H9 (cell line): ENCODE measurements around the gene DCUN1D4. TPM values are rescaled to one million over a fixed set of nuclear protein-coding genes. Genes with fewer than 3 reads are reported as not detected.

Source experiments
- DNase-seq: peaks from one replicate; pipeline ENCODE4 v3.0.0-alpha.2; 2017
- H2AFZ ChIP-seq: one replicate; pipeline ENCODE4 v1.6.1; 2013; ENCODE audit warnings: mild to moderate bottlenecking, low read length, control low read depth, moderate library complexity
- H2AK5ac ChIP-seq: 2 replicates; pipeline ENCODE4 v1.6.1; 2013; ENCODE audit warnings: low read length, control low read depth, mixed read lengths; ENCODE audit not compliant: insufficient read length
- H2BK120ac ChIP-seq: one replicate; pipeline ENCODE4 v1.6.1; 2013; ENCODE audit warnings: low read depth, mild to moderate bottlenecking, low read length, control low read depth, inconsistent platforms; ENCODE audit not compliant: poor library complexity, severe bottlenecking
- H2BK12ac ChIP-seq: 2 replicates; pipeline ENCODE4 v1.6.1; 2013; ENCODE audit warnings: low read length, control low read depth, mixed read lengths, low read depth; ENCODE audit not compliant: insufficient read length
- H2BK15ac ChIP-seq: 2 replicates; pipeline ENCODE4 v1.6.1; 2013; ENCODE audit warnings: low read depth, low read length, control low read depth
- H2BK20ac ChIP-seq: one replicate; pipeline ENCODE4 v1.6.1; 2013; ENCODE audit warnings: low read depth, mild to moderate bottlenecking, low read length, control low read depth, inconsistent platforms; ENCODE audit not compliant: poor library complexity, severe bottlenecking
- H2BK5ac ChIP-seq: 2 replicates; pipeline ENCODE4 v1.6.1; 2013; ENCODE audit warnings: low read length, control low read depth, mixed read lengths; ENCODE audit not compliant: insufficient read length
- H3K14ac ChIP-seq: 2 replicates; pipeline ENCODE4 v1.6.1; 2013; ENCODE audit warnings: low read length, control low read depth; ENCODE audit not compliant: insufficient read depth
- H3K18ac ChIP-seq: 2 replicates; pipeline ENCODE4 v1.6.1; 2013; ENCODE audit warnings: low read depth, mild to moderate bottlenecking, mixed read lengths, low read length, control low read depth; ENCODE audit not compliant: insufficient read length
- H3K23ac ChIP-seq: 2 replicates; pipeline ENCODE4 v1.6.1; 2013; ENCODE audit warnings: low read length, control low read depth, mixed read lengths, low read depth; ENCODE audit not compliant: insufficient read length
- H3K23me2 ChIP-seq: 2 replicates; pipeline ENCODE4 v1.6.1; 2013; ENCODE audit warnings: low read depth, mild to moderate bottlenecking, mixed read lengths, low read length, control low read depth; ENCODE audit not compliant: insufficient read length, poor library complexity, severe bottlenecking
- H3K27ac ChIP-seq: 2 replicates; pipeline ENCODE4 v1.5.1; 2013; ENCODE audit warnings: low read length, control low read depth, mixed read lengths, low read depth; ENCODE audit not compliant: insufficient read length
- H3K27me3 ChIP-seq: 2 replicates; pipeline ENCODE4 v1.6.1; 2013; ENCODE audit warnings: low read length, control low read depth, inconsistent platforms; ENCODE audit not compliant: insufficient read depth
- H3K4ac ChIP-seq: 2 replicates; pipeline ENCODE4 v1.6.1; 2013; ENCODE audit warnings: low read depth, mild to moderate bottlenecking, control low read depth, inconsistent platforms, low read length, moderate library complexity
- H3K4me1 ChIP-seq: 2 replicates; pipeline ENCODE4 v1.6.1; 2013; ENCODE audit warnings: low read length, control low read depth, inconsistent platforms; ENCODE audit not compliant: insufficient read depth
- H3K4me2 ChIP-seq: 2 replicates; pipeline ENCODE4 v1.6.1; 2013; ENCODE audit warnings: low read length, control low read depth, mixed read lengths; ENCODE audit not compliant: insufficient read length, insufficient read depth
- H3K56ac ChIP-seq: 2 replicates; pipeline ENCODE4 v1.6.1; 2013; ENCODE audit warnings: low read depth, mild to moderate bottlenecking, mixed read lengths, low read length, control low read depth; ENCODE audit not compliant: insufficient read length
- H3K79me1 ChIP-seq: 2 replicates; pipeline ENCODE4 v1.6.1; 2013; ENCODE audit warnings: low read depth, mild to moderate bottlenecking, moderate library complexity, low read length, control low read depth, inconsistent platforms; ENCODE audit not compliant: insufficient read depth, poor library complexity, severe bottlenecking
- H3K79me2 ChIP-seq: 2 replicates; pipeline ENCODE4 v1.6.1; 2013; ENCODE audit warnings: low read length, control low read depth, inconsistent platforms; ENCODE audit not compliant: insufficient read depth
- H3K9ac ChIP-seq: 2 replicates; pipeline ENCODE4 v1.6.1; 2013; ENCODE audit warnings: low read length, control low read depth, mixed read lengths; ENCODE audit not compliant: insufficient read length; ENCODE audit errors: extremely low read depth
- H3K9me3 ChIP-seq: one replicate; pipeline ENCODE4 v1.6.1; 2013; ENCODE audit warnings: low read depth, low read length, inconsistent platforms; ENCODE audit not compliant: control insufficient read depth
- H3T11ph ChIP-seq: one replicate; pipeline ENCODE4 v1.6.1; 2013; ENCODE audit warnings: mild to moderate bottlenecking, low read length, control low read depth, inconsistent platforms
- H4K20me1 ChIP-seq: one replicate; pipeline ENCODE4 v1.6.1; 2013; ENCODE audit not compliant: control insufficient read depth, insufficient read length, insufficient read depth
- H4K5ac ChIP-seq: 2 replicates; pipeline ENCODE4 v1.6.1; 2013; ENCODE audit warnings: low read depth, mild to moderate bottlenecking, mixed read lengths, low read length, control low read depth; ENCODE audit not compliant: insufficient read length
- H4K8ac ChIP-seq: replicated peaks from 2 replicates; pipeline ENCODE4 v1.6.1; 2013; ENCODE audit warnings: low read length, control low read depth, mixed read lengths, low read depth; ENCODE audit not compliant: insufficient read length
- H4K91ac ChIP-seq: 2 replicates; pipeline ENCODE4 v1.6.1; 2013; ENCODE audit warnings: low read depth, mild to moderate bottlenecking, moderate library complexity, mixed read lengths, low read length, control low read depth; ENCODE audit not compliant: insufficient read length
- H3K27ac Mint-ChIP-seq, 3 experiments: 2 replicates in 2 of 3; 3 replicates in 1 of 3; pipeline ENCODE4 v1.8.0; 2020 to 2021; ENCODE audit warnings: mixed read lengths in 3 of 3, mild to moderate bottlenecking in 1 of 3, moderate library complexity in 1 of 3
- H3K27me3 Mint-ChIP-seq: 2 replicates; pipeline ENCODE4 v1.8.0; 2021; ENCODE audit warnings: low read depth, mild to moderate bottlenecking, moderate library complexity, mixed read lengths
- H3K36me3 Mint-ChIP-seq, 3 experiments: 2 replicates in 2 of 3; 3 replicates in 1 of 3; pipeline ENCODE4 v1.8.0; 2020 to 2021; ENCODE audit warnings: low read depth in 3 of 3, mixed read lengths in 3 of 3; ENCODE audit not compliant: insufficient read depth in 1 of 3
- H3K4me1 Mint-ChIP-seq, 2 experiments: 2 replicates each; pipeline ENCODE4 v1.8.0; 2020; ENCODE audit warnings: mixed read lengths in 2 of 2
- H3K4me3 Mint-ChIP-seq, 2 experiments: 2 replicates in 1 of 2; 3 replicates in 1 of 2; pipeline ENCODE4 v1.8.0; 2020 to 2021; ENCODE audit warnings: mild to moderate bottlenecking in 2 of 2, mixed read lengths in 2 of 2, moderate library complexity in 1 of 2
- H3K9me3 Mint-ChIP-seq, 2 experiments: 2 replicates in 1 of 2; 3 replicates in 1 of 2; pipeline ENCODE4 v1.8.0; 2020; ENCODE audit warnings: mild to moderate bottlenecking in 2 of 2, mixed read lengths in 2 of 2, moderate library complexity in 1 of 2
- CTCF ChIP-seq: fragments of 200-600 bp; sonication (generic); conservative IDR thresholded peaks from 3 replicates; pipeline ENCODE4 v1.8.0; 2021; ENCODE audit warnings: antibody characterized with exemption, mild to moderate bottlenecking
- WGBS: extraction: QIAGEN DNeasy Blood & Tissue Kit; methylation state at CpG from one replicate; pipeline ENCODE4 v1.1.7; 2013; ENCODE audit warnings: missing lambda C conversion rate, low lambda C conversion rate, mixed read lengths; ENCODE audit not compliant: insufficient read length; ENCODE audit errors: extremely low coverage; 5-methylcytosine and 5-hydroxymethylcytosine counted together
- total RNA-seq: library from RNA; stranded (reverse); gene quantifications from 2 replicates; pipeline ENCODE4 v1.2.1, GENCODE V29; 2021

Gene DCUN1D4
- total RNA-seq, 1 experiment from 2014 or later = 46.7 TPM

GRCh38 chr4:51831133-51831532 is 11.8 kb upstream of the DCUN1D4 start:
- Histone ChIP-seq H3K27me3 (no peaks in the 10 kb centered on the region), H3K23me2 (no peaks in the 10 kb centered on the region), H4K20me1 (no peaks in the 10 kb centered on the region), H2AFZ (no peak overlapping the region), H3K27ac (no peak overlapping the region), H4K91ac (no peak overlapping the region), H4K5ac (no peak overlapping the region), H2BK12ac (no peak overlapping the region), H2AK5ac (no peak overlapping the region), H3T11ph (no peak overlapping the region), H2BK20ac (no peak overlapping the region), H4K8ac (no peak overlapping the region), H3K9me3 (no peaks in the 10 kb centered on the region), H3K23ac (no peak overlapping the region), H2BK120ac (no peak overlapping the region), H3K14ac (no peak overlapping the region), H3K4ac (no peak overlapping the region), H2BK15ac (no peak overlapping the region), H3K9ac (no peak overlapping the region), H3K4me1 (no peaks in the 10 kb centered on the region), H2BK5ac (no peak overlapping the region), H3K56ac (no peak overlapping the region), H3K4me2 (no peak overlapping the region), H3K79me2 (no peaks in the 10 kb centered on the region), H3K18ac (no peak overlapping the region), H3K79me1 (no peaks in the 10 kb centered on the region)
- no peak overlapping the region for H3K27ac Mint-ChIP-seq
- no peaks in the 10 kb centered on the region for H3K4me1 Mint-ChIP-seq
- no peaks in the 10 kb centered on the region for H3K27me3 Mint-ChIP-seq
- TF ChIP-seq CTCF = peak; percentile 81
- no CpG with 5 or more reads among the region's 3 CpGs for WGBS
- H3K36me3 Mint-ChIP-seq = no peaks in the 10 kb centered on the region
- H3K4me3 Mint-ChIP-seq = no peak overlapping the region
- peak; percentile 67 for DNase-seq
- peaks cover 0 to 23% of the 10 kb centered on the region in 2 experiments; a peak in 2 of 5 replicates for H3K9me3 Mint-ChIP-seq
